ENCODE results near the gene ASCL1.

ASCL1 gene

GRCh38 chr12:102953221-102953620 lies 4.3 kb upstream of the ASCL1 start:
- no peak for DNase-seq

GRCh38 chr12:102954134-102954533 lies 3.3 kb upstream of the ASCL1 start:
- DNase-seq = no peak

GRCh38 chr12:102955926-102956737 lies 1.3 kb upstream of the ASCL1 start:
- no peak for DNase-seq

- DNase-seq = no peak
Observed at GRCh38 chr12:102956738-102957327, 641 bp upstream of the ASCL1 start.

- no peak for DNase-seq
Observed at GRCh38 chr12:102958073-102958829, 777 bp downstream of the ASCL1 start.

- DNase-seq = no peak
Observed at GRCh38 chr12:102958830-102959176, 1.3 kb downstream of the ASCL1 start.

GRCh38 chr12:102959391-102959790 lies 1.9 kb downstream of the ASCL1 start:
- DNase-seq = no peak

GRCh38 chr12:102960766-102961465 lies 3.4 kb downstream of the ASCL1 start:
- DNase-seq = no peak

GRCh38 chr12:102961466-102961855 lies 4.0 kb downstream of the ASCL1 start:
- DNase-seq = no peak

GRCh38 chr12:102962532-102962931 lies 5.1 kb downstream of the ASCL1 start:
- no peak for DNase-seq

GRCh38 chr12:102962986-102963385 lies 5.5 kb downstream of the ASCL1 start:
- DNase-seq = no peak

GRCh38 chr12:102963796-102964195 lies 6.3 kb downstream of the ASCL1 start:
- no peak for DNase-seq

- no peak for DNase-seq
Observed at GRCh38 chr12:102964872-102965271, 7.4 kb downstream of the ASCL1 start.

GRCh38 chr12:102965281-102966155 lies 8.0 kb downstream of the ASCL1 start:
- no peak for DNase-seq

- DNase-seq = no peak
Observed at GRCh38 chr12:102966200-102966863, 8.9 kb downstream of the ASCL1 start.

GRCh38 chr12:102970780-102971179 lies 13.3 kb downstream of the ASCL1 start:
- no peak for DNase-seq

- DNase-seq = no peak
Observed at GRCh38 chr12:102971227-102971626, 13.8 kb downstream of the ASCL1 start.

GRCh38 chr12:102973583-102973982 lies 16.1 kb downstream of the ASCL1 start:
- no peak for DNase-seq

- no peak for DNase-seq
Observed at GRCh38 chr12:102976609-102977280, 19.3 kb downstream of the ASCL1 start.

GRCh38 chr12:102977945-102978706 lies 20.7 kb downstream of the ASCL1 start:
- DNase-seq = no peak
